Measurements from ENCODE around the gene BOC. TPM values are rescaled to one million over a fixed set of nuclear protein-coding genes. Genes with fewer than 3 reads are reported as not detected.

The BOC gene
- polyA plus RNA-seq, 1 donor from 2014 or later = 0.53 TPM

GRCh38 chr3:113274425-113275257 lies 63.3 kb downstream of the BOC start:
- Histone ChIP-seq H3F3A (ENCODE audit: insufficient read depth, low read length, poor library complexity, severe bottlenecking) (peaks cover 4% of the 10 kb centered on the region), H3K9me2 (ENCODE audit: insufficient read depth, low read length) (no peaks in the 10 kb centered on the region), H4K20me1 (ENCODE audit: insufficient read depth) (no peaks in the 10 kb centered on the region), H3K9me3 (ENCODE audit: low read length) (no peaks in the 10 kb centered on the region), H3K4me2 (ENCODE audit: low read length) (no peak overlapping the region), H2AFZ (ENCODE audit: low read depth, low read length) (no peak overlapping the region), H3K9ac (ENCODE audit: low read length) (no peak overlapping the region), H3K36me3 (ENCODE audit: insufficient read depth, low read length) (no peaks in the 10 kb centered on the region), H3K27ac (ENCODE audit: low read length) (no peak overlapping the region), H3K4me3 (ENCODE audit: low read length) (no peak overlapping the region), H3K79me2 (replicated peaks; ENCODE audit: insufficient read depth, low read length) (no peaks in the 10 kb centered on the region), H3K27me3 (ENCODE audit: insufficient read depth, low read depth, low read length) (no peaks in the 10 kb centered on the region)
- TF ChIP-seq RAD21 (conservative IDR thresholded peaks at IDR 0.05) = no peak
- no peak for TF ChIP-seq EZH2 (IDR thresholded peaks at IDR 0.05; ENCODE audit: borderline replicate concordance, insufficient read depth, low read length, poor library complexity, severe bottlenecking)
- TF ChIP-seq, protein P1, sequence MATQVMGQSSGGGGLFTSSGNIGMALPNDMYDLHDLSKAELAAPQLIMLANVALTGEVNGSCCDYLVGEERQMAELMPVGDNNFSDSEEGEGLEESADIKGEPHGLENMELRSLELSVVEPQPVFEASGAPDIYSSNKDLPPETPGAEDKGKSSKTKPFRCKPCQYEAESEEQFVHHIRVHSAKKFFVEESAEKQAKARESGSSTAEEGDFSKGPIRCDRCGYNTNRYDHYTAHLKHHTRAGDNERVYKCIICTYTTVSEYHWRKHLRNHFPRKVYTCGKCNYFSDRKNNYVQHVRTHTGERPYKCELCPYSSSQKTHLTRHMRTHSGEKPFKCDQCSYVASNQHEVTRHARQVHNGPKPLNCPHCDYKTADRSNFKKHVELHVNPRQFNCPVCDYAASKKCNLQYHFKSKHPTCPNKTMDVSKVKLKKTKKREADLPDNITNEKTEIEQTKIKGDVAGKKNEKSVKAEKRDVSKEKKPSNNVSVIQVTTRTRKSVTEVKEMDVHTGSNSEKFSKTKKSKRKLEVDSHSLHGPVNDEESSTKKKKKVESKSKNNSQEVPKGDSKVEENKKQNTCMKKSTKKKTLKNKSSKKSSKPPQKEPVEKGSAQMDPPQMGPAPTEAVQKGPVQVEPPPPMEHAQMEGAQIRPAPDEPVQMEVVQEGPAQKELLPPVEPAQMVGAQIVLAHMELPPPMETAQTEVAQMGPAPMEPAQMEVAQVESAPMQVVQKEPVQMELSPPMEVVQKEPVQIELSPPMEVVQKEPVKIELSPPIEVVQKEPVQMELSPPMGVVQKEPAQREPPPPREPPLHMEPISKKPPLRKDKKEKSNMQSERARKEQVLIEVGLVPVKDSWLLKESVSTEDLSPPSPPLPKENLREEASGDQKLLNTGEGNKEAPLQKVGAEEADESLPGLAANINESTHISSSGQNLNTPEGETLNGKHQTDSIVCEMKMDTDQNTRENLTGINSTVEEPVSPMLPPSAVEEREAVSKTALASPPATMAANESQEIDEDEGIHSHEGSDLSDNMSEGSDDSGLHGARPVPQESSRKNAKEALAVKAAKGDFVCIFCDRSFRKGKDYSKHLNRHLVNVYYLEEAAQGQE (IDR thresholded peaks at IDR 0.05; ENCODE audit: borderline replicate concordance) = no peak
- TF ChIP-seq CTCF (IDR thresholded peaks at IDR 0.05; ENCODE audit: poor library complexity, severe bottlenecking) = no peak
- TF ChIP-seq SMC3 (conservative IDR thresholded peaks at IDR 0.05; ENCODE audit: poor library complexity) = no peak
- TF ChIP-seq POLR2AphosphoS5 (IDR thresholded peaks at IDR 0.05) = no peak
- TF ChIP-seq TAF1 (IDR thresholded peaks at IDR 0.05; ENCODE audit: low read depth) = no peak
- TF ChIP-seq EP300 (conservative IDR thresholded peaks at IDR 0.05; ENCODE audit: poor library complexity, severe bottlenecking) = no peak
- TF ChIP-seq MXI1 (conservative IDR thresholded peaks at IDR 0.05; ENCODE audit: poor library complexity, severe bottlenecking) = no peak

- no peak overlapping the region for H3K27ac ChIP-seq (ENCODE audit: low read length)
- H4K20me1 ChIP-seq (ENCODE audit: insufficient read depth) = no peaks in the 10 kb centered on the region
- no peaks in the 10 kb centered on the region for H3K9me3 ChIP-seq (ENCODE audit: low read length)
- no peaks in the 10 kb centered on the region for H3K79me2 ChIP-seq (replicated peaks; ENCODE audit: insufficient read depth, low read length)
- H3K4me2 ChIP-seq (ENCODE audit: low read length) = no peak overlapping the region
- H2AFZ ChIP-seq (ENCODE audit: low read depth, low read length) = no peak overlapping the region
- TF ChIP-seq MXI1 (conservative IDR thresholded peaks at IDR 0.05; ENCODE audit: poor library complexity, severe bottlenecking) (no peak), TAF1 (IDR thresholded peaks at IDR 0.05; ENCODE audit: low read depth) (no peak), CTCF (IDR thresholded peaks at IDR 0.05; ENCODE audit: poor library complexity, severe bottlenecking) (no peak), SMC3 (conservative IDR thresholded peaks at IDR 0.05; ENCODE audit: poor library complexity) (no peak), POLR2AphosphoS5 (IDR thresholded peaks at IDR 0.05) (no peak), RAD21 (conservative IDR thresholded peaks at IDR 0.05) (no peak), EP300 (conservative IDR thresholded peaks at IDR 0.05; ENCODE audit: poor library complexity, severe bottlenecking) (no peak), EZH2 (IDR thresholded peaks at IDR 0.05; ENCODE audit: borderline replicate concordance, insufficient read depth, low read length, poor library complexity, severe bottlenecking) (no peak)
- TF ChIP-seq, protein P1 (IDR thresholded peaks at IDR 0.05; ENCODE audit: borderline replicate concordance) = no peak
- no peaks in the 10 kb centered on the region for H3K9me2 ChIP-seq (ENCODE audit: insufficient read depth, low read length)
- H3F3A ChIP-seq (ENCODE audit: insufficient read depth, low read length, poor library complexity, severe bottlenecking) = peaks cover 4% of the 10 kb centered on the region
- no peak overlapping the region for H3K9ac ChIP-seq (ENCODE audit: low read length)
- no peaks in the 10 kb centered on the region for H3K36me3 ChIP-seq (ENCODE audit: insufficient read depth, low read length)
- H3K27me3 ChIP-seq (ENCODE audit: insufficient read depth, low read depth, low read length) = no peaks in the 10 kb centered on the region
- H3K4me3 ChIP-seq (ENCODE audit: low read length) = no peak overlapping the region
Measured at GRCh38 chr3:113275258-113275556, 63.9 kb downstream of the BOC start.

Measured in neural cell (in vitro differentiated cells).